Measurements from ENCODE around the gene NLK. TPM values are rescaled to one million over a fixed set of nuclear protein-coding genes. Genes with fewer than 3 reads are reported as not detected.

The NLK gene
- total and polyA plus RNA-seq, 2 donors (not counting 3 experiments of a cell fraction or from before 2014, with no cell fraction given) = 23.8 to 34.2 TPM

GRCh38 chr17:28081467-28081866 lies 39.0 kb downstream of the NLK start:
- Histone ChIP-seq H4K20me1 (replicated peaks; ENCODE audit: control insufficient read depth, extremely low read depth, insufficient read depth, low read length) (peaks cover 8% of the 10 kb centered on the region), H3K9me3 (replicated peaks; ENCODE audit: control insufficient read depth, insufficient read depth, low read length) (no peaks in the 10 kb centered on the region), H3K36me3 (ENCODE audit: control insufficient read depth in 2 of 2, extremely low read depth in 1 of 2, insufficient read depth in 2 of 2, low read length in 2 of 2) (no peaks in the 10 kb centered on the region), H3K9me1 (replicated peaks; ENCODE audit: control insufficient read depth, extremely low read depth, insufficient read depth, low read length) (peaks cover 3% of the 10 kb centered on the region), H3K4me1 (ENCODE audit: control insufficient read depth, extremely low read depth, insufficient read depth, low read length) (peaks cover 2% of the 10 kb centered on the region), H2AFZ (ENCODE audit: low read depth, low read length) (no peak overlapping the region), H3K79me2 (ENCODE audit: control insufficient read depth, insufficient read depth, low read length) (peaks cover 76% of the 10 kb centered on the region), H3K4me3 (replicated peaks in 1 of 3; ENCODE audit: insufficient read depth in 1 of 3, low read depth in 1 of 3, low read length in 3 of 3) (no peak overlapping the region), H3K27ac (ENCODE audit: insufficient read depth, low read depth, low read length) (no peak overlapping the region), H3K27me3 (ENCODE audit: control insufficient read depth in 2 of 2, insufficient read depth in 2 of 2, low read length in 2 of 2) (no peaks in the 10 kb centered on the region), H3K4me2 (ENCODE audit: insufficient read depth, low read length) (no peak overlapping the region), H3K9ac (replicated peaks; ENCODE audit: extremely low read depth, insufficient read depth, low read length) (no peak overlapping the region)
- intact Hi-C loops (cut with micrococcal nuclease) = no loop called here
- BruUV-seq (replicated peaks) = no TSS peak
- CTCF ChIA-PET = no interaction called here
- TF ChIP-seq CTCF (IDR thresholded peaks at IDR 0.05; ENCODE audit: extremely low read depth in 1 of 2, insufficient read depth in 1 of 2, low read depth in 1 of 2, low read length in 2 of 2) (no peak), POLR2A (IDR thresholded peaks at IDR 0.05; ENCODE audit: low read depth, low read length) (no peak), JUN (IDR thresholded peaks at IDR 0.05; ENCODE audit: borderline replicate concordance, insufficient read depth, insufficient read length, low read depth) (no peak), MYC (IDR thresholded peaks at IDR 0.05; ENCODE audit: low read depth, low read length) (no peak)
- dilution Hi-C loops (cut with MboI; ENCODE audit: extremely low pct_ligation_motif_present, low sequenced_read_pairs) = no loop called here
- DNase-seq (ENCODE audit: low read depth, low spot score) = no peak
- POLR2A ChIA-PET = no interaction called here
- no peak for FAIRE-seq

GRCh38 chr17:28085766-28086165 lies 43.3 kb downstream of the NLK start:
- no peak for FAIRE-seq
- TF ChIP-seq JUN (IDR thresholded peaks at IDR 0.05; ENCODE audit: borderline replicate concordance, insufficient read depth, insufficient read length, low read depth) = no peak
- TF ChIP-seq FOS (IDR thresholded peaks at IDR 0.05; ENCODE audit: borderline replicate concordance, insufficient read depth, low read length) = no peak
- TF ChIP-seq GATA2 (IDR thresholded peaks at IDR 0.05; ENCODE audit: insufficient read depth, insufficient read length, low read depth, low read length) = no peak
- TF ChIP-seq CTCF (IDR thresholded peaks at IDR 0.05; ENCODE audit: extremely low read depth in 1 of 2, insufficient read depth in 1 of 2, low read depth in 1 of 2, low read length in 2 of 2) = no peak
- TF ChIP-seq POLR2A (IDR thresholded peaks at IDR 0.05; ENCODE audit: low read depth, low read length) = no peak
- TF ChIP-seq EZH2 (IDR thresholded peaks at IDR 0.05; ENCODE audit: borderline replicate concordance, low read depth, low read length, severe bottlenecking) = no peak
- TF ChIP-seq MYC (IDR thresholded peaks at IDR 0.05; ENCODE audit: low read depth, low read length) = no peak
- TF ChIP-seq MAX (IDR thresholded peaks at IDR 0.05; ENCODE audit: insufficient read depth, insufficient read length) = no peak
- TF ChIP-seq POLR2AphosphoS5 (IDR thresholded peaks at IDR 0.05; ENCODE audit: insufficient read depth, low read depth, low read length) = no peak
- no TSS peak for BruUV-seq (replicated peaks)
- H3K36me3 ChIP-seq (ENCODE audit: control insufficient read depth in 2 of 2, extremely low read depth in 1 of 2, insufficient read depth in 2 of 2, low read length in 2 of 2) = no peaks in the 10 kb centered on the region
- H3K4me2 ChIP-seq (ENCODE audit: insufficient read depth, low read length) = no peak overlapping the region
- no peak overlapping the region for H3K27ac ChIP-seq (ENCODE audit: insufficient read depth, low read depth, low read length)
- no peak overlapping the region for H2AFZ ChIP-seq (ENCODE audit: low read depth, low read length)
- H3K27me3 ChIP-seq (ENCODE audit: control insufficient read depth in 2 of 2, insufficient read depth in 2 of 2, low read length in 2 of 2) = no peaks in the 10 kb centered on the region
- ChIA-PET POLR2A (no interaction called here), CTCF (interaction anchor here (0.6 to 1.1 kb wide), 2 partner anchors 10 to 13 kb away, joined by 3 read pairs; no protein-coding TSS in a partner anchor)
- H3K79me2 ChIP-seq (ENCODE audit: control insufficient read depth, insufficient read depth, low read length) = peaks cover 85% of the 10 kb centered on the region
- no peaks in the 10 kb centered on the region for H3K9me1 ChIP-seq (replicated peaks; ENCODE audit: control insufficient read depth, extremely low read depth, insufficient read depth, low read length)
- H3K9me3 ChIP-seq (replicated peaks; ENCODE audit: control insufficient read depth, insufficient read depth, low read length) = no peaks in the 10 kb centered on the region
- no peak overlapping the region for H3K9ac ChIP-seq (replicated peaks; ENCODE audit: extremely low read depth, insufficient read depth, low read length)
- peaks cover 2% of the 10 kb centered on the region for H4K20me1 ChIP-seq (replicated peaks; ENCODE audit: control insufficient read depth, extremely low read depth, insufficient read depth, low read length)
- intact Hi-C loops (cut with micrococcal nuclease) = no loop called here
- no peak overlapping the region for H3K4me3 ChIP-seq (replicated peaks in 1 of 3; ENCODE audit: insufficient read depth in 1 of 3, low read depth in 1 of 3, low read length in 3 of 3)
- no peak for DNase-seq (ENCODE audit: low read depth, low spot score)
- dilution Hi-C loops (cut with MboI; ENCODE audit: extremely low pct_ligation_motif_present, low sequenced_read_pairs) = no loop called here
- peaks cover 2% of the 10 kb centered on the region for H3K4me1 ChIP-seq (ENCODE audit: control insufficient read depth, extremely low read depth, insufficient read depth, low read length)

Measured in endothelial cell of umbilical vein (primary cell).